CD4-positive, alpha-beta T cell treated with Interleukin-15 for 1 hour (primary cell): ENCODE results near the gene WASF3.
"Not testable (repeated sequence)": the region's sequence is repeated elsewhere in the genome, so short reads cannot be mapped to it uniquely, and the experiment has no call there.

Experiments used
- DNase-seq: peaks from one replicate; pipeline ENCODE4 v3.0.0-alpha.2; 2020

Gene WASF3

GRCh38 chr13:26723620-26724019, 166.1 kb downstream of the WASF3 start:
- not testable (repeated sequence) for DNase-seq

DNA sequence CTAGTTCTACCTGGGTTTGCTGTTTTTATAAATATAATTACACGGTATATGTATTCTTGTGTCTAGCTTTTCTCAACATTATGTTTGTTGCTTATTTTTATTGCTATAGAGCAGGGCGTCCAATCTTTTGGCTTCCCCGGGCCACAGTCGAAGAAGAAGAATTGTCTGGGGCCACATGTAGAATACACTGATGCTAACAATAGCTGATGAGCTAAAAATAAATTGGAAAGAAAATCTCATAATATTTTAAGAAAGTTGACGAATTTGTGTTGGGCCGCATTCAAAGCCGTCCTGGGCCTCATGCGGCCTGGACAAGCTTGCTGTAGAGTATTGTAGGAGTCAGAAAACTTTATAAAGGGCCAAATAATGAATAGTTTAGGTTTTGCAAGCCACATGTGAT, 169.2 kb downstream of the WASF3 start:
- DNase-seq = no peak

DNA sequence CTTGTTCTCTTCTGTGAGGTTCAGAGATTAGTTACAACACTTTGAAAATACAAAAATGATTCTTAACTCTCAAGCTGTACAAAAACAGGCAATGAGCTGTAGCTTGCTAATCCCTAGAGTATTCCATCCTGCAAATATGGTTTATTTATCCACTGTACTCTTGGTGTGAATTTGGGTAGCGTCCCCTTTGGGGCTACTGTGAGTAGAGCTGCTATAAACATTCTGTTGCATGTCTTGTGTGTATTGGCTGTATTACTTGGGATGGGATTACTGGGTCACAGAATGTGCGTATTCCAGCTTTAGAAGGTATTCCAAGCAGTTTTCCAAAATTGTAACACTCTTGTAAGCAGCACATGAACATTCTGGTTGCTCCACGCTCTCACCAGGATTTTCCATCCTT, 169.6 kb downstream of the WASF3 start:
- DNase-seq = no peak

DNA sequence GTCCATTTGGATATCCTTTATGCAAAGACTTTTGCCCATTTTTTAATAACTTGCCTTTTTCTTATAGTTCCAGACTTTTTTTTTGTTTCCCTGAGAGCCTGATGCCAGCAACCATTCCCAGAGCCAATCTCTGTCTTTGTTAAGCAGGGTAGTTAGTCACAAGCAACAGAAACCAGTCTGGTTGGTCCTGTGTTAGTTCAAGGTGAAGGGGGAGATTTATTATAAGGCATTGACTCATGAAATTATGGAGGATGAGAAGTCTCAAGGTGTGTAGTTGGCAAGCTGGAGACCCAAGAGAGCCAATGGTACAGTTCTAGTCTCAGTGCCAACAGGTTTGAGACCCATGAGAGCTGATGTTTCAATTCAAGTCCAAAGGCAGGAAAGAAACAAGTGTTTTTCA, 170.2 kb downstream of the WASF3 start:
- DNase-seq = no peak

DNA sequence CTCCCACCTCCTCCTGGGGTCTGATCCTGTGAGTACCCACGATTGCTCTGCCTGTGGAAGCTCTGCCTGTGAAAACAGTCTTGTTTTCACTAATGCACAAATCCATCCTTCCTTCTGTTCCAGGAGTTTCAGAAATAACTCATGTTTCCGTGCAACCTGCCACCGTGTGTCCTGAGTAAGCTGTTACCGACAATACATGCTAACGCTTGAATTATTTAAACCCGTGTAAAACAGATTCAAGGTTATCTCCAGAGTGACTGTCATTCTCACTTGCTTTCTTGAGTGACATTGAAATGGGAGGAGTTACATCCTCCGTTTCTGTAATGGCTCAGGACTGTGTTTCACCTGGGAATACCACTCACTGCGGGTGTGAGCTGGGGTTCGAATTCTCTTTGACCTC, 178.2 kb downstream of the WASF3 start:
- no peak for DNase-seq
